SU-DHL-6 (cell line): ENCODE data around the gene ATP8A1.
A peak's percentile ranks its signal among the peaks of the same experiment; 100 is the strongest.
"Not testable (repeated sequence)": the region's sequence is repeated elsewhere in the genome, so short reads cannot be mapped to it uniquely, and the experiment has no call there.

Experiments
- H2AFZ ChIP-seq: fragments of 200-600 bp; sonication (generic); 2 replicates; pipeline ENCODE4 v1.6.1; 2014; ENCODE audit warnings: low read depth, mild to moderate bottlenecking, moderate library complexity, mixed read lengths, antibody characterized with exemption, low read length; ENCODE audit not compliant: severe bottlenecking
- H3F3A ChIP-seq: fragments of 200-600 bp; shearing (Covaris generic); 2 replicates; pipeline ENCODE4 v1.6.0; 2016; ENCODE audit warnings: antibody characterized with exemption, mild to moderate bottlenecking; ENCODE audit not compliant: insufficient read depth
- H3K27ac ChIP-seq: fragments of 200-600 bp; sonication (generic); 2 replicates; pipeline ENCODE4 v1.5.1; 2016; ENCODE audit warnings: low read depth, mild to moderate bottlenecking, low read length, moderate library complexity, mixed read lengths
- H3K27me3 ChIP-seq: fragments of 200-600 bp; sonication (generic), shearing (Covaris generic); 2 replicates; pipeline ENCODE4 v1.6.0; 2014; ENCODE audit warnings: mild to moderate bottlenecking, low read length
- H3K36me3 ChIP-seq: fragments of 200-600 bp; sonication (generic); 2 replicates; pipeline ENCODE4 v1.6.1; 2014; ENCODE audit warnings: mild to moderate bottlenecking, low read length, mixed read lengths
- H3K4me2 ChIP-seq: fragments of 300-600, 200-600 bp; shearing (Covaris generic), sonication (generic); 2 replicates; pipeline ENCODE4 v1.6.0; 2014; ENCODE audit warnings: low read length, low read depth, mild to moderate bottlenecking; ENCODE audit not compliant: poor library complexity, severe bottlenecking
- H3K4me3 ChIP-seq: fragments of 200-600 bp; sonication (generic); 2 replicates; pipeline ENCODE4 v1.5.1; 2014; ENCODE audit warnings: antibody characterized with exemption, low read length, mild to moderate bottlenecking, mixed read lengths; ENCODE audit not compliant: insufficient read depth, poor library complexity, severe bottlenecking
- H3K79me2 ChIP-seq: fragments of 200-600 bp; sonication (generic); 2 replicates; pipeline ENCODE4 v1.6.1; 2014; ENCODE audit warnings: mild to moderate bottlenecking, low read length, moderate library complexity; ENCODE audit not compliant: insufficient read depth
- H3K9ac ChIP-seq: fragments of 200-600 bp; sonication (generic); 2 replicates; pipeline ENCODE4 v1.7.0; 2014; ENCODE audit warnings: mild to moderate bottlenecking, low read length
- H3K9me2 ChIP-seq: fragments of 200-600 bp; sonication (generic); replicated peaks from 2 replicates; pipeline ENCODE4 v1.6.1; 2014; ENCODE audit warnings: low read length; ENCODE audit not compliant: insufficient read depth
- H3K9me3 ChIP-seq: fragments of 200-600 bp; sonication (generic); 2 replicates; pipeline ENCODE4 v1.6.1; 2014; ENCODE audit warnings: low read length, mixed read lengths; ENCODE audit not compliant: insufficient read depth
- H4K20me1 ChIP-seq: fragments of 200-600 bp; sonication (generic); 2 replicates; pipeline ENCODE4 v1.6.1; 2014; ENCODE audit warnings: low read depth, mild to moderate bottlenecking, antibody characterized with exemption, low read length, moderate library complexity, mixed read lengths
- EZH2phosphoT487 ChIP-seq: fragments of 200-600 bp; sonication (generic), shearing (Covaris generic); conservative IDR thresholded peaks from 2 replicates; pipeline ENCODE4 v1.6.1; 2018; ENCODE audit warnings: mild to moderate bottlenecking, antibody characterized with exemption, low read length, moderate library complexity, mixed read lengths
- TF ChIP-seq, protein P1 (sequence below): fragments of 200-600 bp; sonication (generic); IDR thresholded peaks from one replicate; pipeline ENCODE4 v1.5.1; 2017; ENCODE audit warnings: antibody characterized with exemption, mild to moderate bottlenecking, low read length, moderate library complexity; ENCODE audit not compliant: insufficient read depth, poor library complexity, severe bottlenecking

The ATP8A1 gene

DNA sequence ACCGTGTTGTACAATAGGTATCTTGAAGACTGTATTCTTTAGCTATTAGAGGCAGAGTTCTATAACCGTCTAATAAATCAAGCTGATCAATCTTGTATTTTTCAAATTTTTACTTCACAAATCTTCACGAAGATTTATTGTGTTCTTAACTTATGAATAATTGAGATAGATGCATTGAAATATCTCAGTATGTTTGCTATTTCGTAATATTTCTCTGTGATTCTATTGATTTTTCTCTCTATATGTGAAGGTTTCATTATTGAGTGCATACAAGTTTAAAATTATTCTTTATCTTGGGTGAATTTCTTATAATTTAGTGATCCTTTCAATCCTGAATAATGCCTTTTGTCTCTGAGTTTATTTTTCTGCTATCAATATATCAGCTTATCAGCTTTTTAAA, 279.4 kb downstream of the ATP8A1 start:
- H3K9ac ChIP-seq = no peak overlapping the region
- no peak overlapping the region for H3K27ac ChIP-seq
- no peaks in the 10 kb centered on the region for H4K20me1 ChIP-seq
- no peaks in the 10 kb centered on the region for H3K9me3 ChIP-seq
- no peaks in the 10 kb centered on the region for H3F3A ChIP-seq
- H2AFZ ChIP-seq = no peak overlapping the region
- H3K27me3 ChIP-seq = no peaks in the 10 kb centered on the region
- no peak overlapping the region for H3K4me2 ChIP-seq
- no peaks in the 10 kb centered on the region for H3K36me3 ChIP-seq
- no peaks in the 10 kb centered on the region for H3K9me2 ChIP-seq
- no peak overlapping the region for H3K4me3 ChIP-seq
- TF ChIP-seq, protein P1, sequence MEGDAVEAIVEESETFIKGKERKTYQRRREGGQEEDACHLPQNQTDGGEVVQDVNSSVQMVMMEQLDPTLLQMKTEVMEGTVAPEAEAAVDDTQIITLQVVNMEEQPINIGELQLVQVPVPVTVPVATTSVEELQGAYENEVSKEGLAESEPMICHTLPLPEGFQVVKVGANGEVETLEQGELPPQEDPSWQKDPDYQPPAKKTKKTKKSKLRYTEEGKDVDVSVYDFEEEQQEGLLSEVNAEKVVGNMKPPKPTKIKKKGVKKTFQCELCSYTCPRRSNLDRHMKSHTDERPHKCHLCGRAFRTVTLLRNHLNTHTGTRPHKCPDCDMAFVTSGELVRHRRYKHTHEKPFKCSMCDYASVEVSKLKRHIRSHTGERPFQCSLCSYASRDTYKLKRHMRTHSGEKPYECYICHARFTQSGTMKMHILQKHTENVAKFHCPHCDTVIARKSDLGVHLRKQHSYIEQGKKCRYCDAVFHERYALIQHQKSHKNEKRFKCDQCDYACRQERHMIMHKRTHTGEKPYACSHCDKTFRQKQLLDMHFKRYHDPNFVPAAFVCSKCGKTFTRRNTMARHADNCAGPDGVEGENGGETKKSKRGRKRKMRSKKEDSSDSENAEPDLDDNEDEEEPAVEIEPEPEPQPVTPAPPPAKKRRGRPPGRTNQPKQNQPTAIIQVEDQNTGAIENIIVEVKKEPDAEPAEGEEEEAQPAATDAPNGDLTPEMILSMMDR = no peak
- TF ChIP-seq EZH2phosphoT487 = no peak
- no peaks in the 10 kb centered on the region for H3K79me2 ChIP-seq

- not testable (repeated sequence) for H3K79me2 ChIP-seq, H2AFZ ChIP-seq, H4K20me1 ChIP-seq, H3K9me2 ChIP-seq, H3K27me3 ChIP-seq, H3K27ac ChIP-seq, H3K9me3 ChIP-seq, H3K4me3 ChIP-seq, H3K9ac ChIP-seq, H3K4me2 ChIP-seq, H3F3A ChIP-seq, H3K36me3 ChIP-seq
These were observed 284.6 kb downstream of the ATP8A1 start for GRCh38 chr4:42372303-42372702.

- no peak overlapping the region for H3K4me2 ChIP-seq
- no peak overlapping the region for H3K9ac ChIP-seq
- no peak overlapping the region for H2AFZ ChIP-seq
- H3K36me3 ChIP-seq = no peaks in the 10 kb centered on the region
- no peak overlapping the region for H3K27ac ChIP-seq
- H3K9me3 ChIP-seq = no peaks in the 10 kb centered on the region
- H3K4me3 ChIP-seq = no peak overlapping the region
- H3K79me2 ChIP-seq = no peaks in the 10 kb centered on the region
- H3F3A ChIP-seq = no peaks in the 10 kb centered on the region
- no peaks in the 10 kb centered on the region for H4K20me1 ChIP-seq
- no peaks in the 10 kb centered on the region for H3K27me3 ChIP-seq
- no peaks in the 10 kb centered on the region for H3K9me2 ChIP-seq
- TF ChIP-seq, protein P1 = peak; percentile 52
- TF ChIP-seq EZH2phosphoT487 = no peak
These were observed 285.3 kb downstream of the ATP8A1 start for GRCh38 chr4:42371305-42372252.

DNA sequence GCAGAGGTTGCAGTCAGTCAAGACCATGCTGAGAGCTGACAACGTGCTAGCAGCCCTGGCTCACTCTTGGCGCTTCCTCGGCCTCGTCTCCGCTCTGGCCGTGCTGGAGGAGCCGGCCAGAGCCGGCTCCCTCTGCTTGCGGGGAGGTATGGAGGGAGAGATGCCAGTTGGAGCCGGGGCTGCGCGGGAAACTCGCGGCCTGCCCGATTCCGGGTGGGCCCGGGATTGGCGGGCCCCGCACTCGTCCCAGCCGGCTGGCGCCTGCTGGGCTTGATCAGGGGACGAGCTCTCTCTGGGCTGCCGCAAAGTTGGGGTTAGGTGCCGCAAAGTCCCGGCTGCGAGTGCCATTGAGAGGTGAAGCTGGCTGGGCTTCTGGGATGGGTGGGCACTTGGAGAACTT, 287.4 kb downstream of the ATP8A1 start:
- Histone ChIP-seq H3K27me3 (no peaks in the 10 kb centered on the region), H3K9me3 (no peaks in the 10 kb centered on the region), H3K79me2 (no peaks in the 10 kb centered on the region), H4K20me1 (no peaks in the 10 kb centered on the region), H2AFZ (no peak overlapping the region), H3K9ac (no peak overlapping the region), H3K36me3 (no peaks in the 10 kb centered on the region), H3K9me2 (no peaks in the 10 kb centered on the region), H3K27ac (no peak overlapping the region), H3K4me3 (no peak overlapping the region), H3K4me2 (no peak overlapping the region), H3F3A (no peaks in the 10 kb centered on the region)
- TF ChIP-seq, protein P1 = no peak
- TF ChIP-seq EZH2phosphoT487 = no peak
